NCI-H526 treated with DMSO at 0.1 percent for 48 hours (cell line): ENCODE data around the gene KDM1B.

Source experiments
- DNase-seq: peaks from one replicate; lab custom pipeline; 2025; lab: John Stamatoyannopoulos, UW

The KDM1B gene, protein sequence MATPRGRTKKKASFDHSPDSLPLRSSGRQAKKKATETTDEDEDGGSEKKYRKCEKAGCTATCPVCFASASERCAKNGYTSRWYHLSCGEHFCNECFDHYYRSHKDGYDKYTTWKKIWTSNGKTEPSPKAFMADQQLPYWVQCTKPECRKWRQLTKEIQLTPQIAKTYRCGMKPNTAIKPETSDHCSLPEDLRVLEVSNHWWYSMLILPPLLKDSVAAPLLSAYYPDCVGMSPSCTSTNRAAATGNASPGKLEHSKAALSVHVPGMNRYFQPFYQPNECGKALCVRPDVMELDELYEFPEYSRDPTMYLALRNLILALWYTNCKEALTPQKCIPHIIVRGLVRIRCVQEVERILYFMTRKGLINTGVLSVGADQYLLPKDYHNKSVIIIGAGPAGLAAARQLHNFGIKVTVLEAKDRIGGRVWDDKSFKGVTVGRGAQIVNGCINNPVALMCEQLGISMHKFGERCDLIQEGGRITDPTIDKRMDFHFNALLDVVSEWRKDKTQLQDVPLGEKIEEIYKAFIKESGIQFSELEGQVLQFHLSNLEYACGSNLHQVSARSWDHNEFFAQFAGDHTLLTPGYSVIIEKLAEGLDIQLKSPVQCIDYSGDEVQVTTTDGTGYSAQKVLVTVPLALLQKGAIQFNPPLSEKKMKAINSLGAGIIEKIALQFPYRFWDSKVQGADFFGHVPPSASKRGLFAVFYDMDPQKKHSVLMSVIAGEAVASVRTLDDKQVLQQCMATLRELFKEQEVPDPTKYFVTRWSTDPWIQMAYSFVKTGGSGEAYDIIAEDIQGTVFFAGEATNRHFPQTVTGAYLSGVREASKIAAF

DNA sequence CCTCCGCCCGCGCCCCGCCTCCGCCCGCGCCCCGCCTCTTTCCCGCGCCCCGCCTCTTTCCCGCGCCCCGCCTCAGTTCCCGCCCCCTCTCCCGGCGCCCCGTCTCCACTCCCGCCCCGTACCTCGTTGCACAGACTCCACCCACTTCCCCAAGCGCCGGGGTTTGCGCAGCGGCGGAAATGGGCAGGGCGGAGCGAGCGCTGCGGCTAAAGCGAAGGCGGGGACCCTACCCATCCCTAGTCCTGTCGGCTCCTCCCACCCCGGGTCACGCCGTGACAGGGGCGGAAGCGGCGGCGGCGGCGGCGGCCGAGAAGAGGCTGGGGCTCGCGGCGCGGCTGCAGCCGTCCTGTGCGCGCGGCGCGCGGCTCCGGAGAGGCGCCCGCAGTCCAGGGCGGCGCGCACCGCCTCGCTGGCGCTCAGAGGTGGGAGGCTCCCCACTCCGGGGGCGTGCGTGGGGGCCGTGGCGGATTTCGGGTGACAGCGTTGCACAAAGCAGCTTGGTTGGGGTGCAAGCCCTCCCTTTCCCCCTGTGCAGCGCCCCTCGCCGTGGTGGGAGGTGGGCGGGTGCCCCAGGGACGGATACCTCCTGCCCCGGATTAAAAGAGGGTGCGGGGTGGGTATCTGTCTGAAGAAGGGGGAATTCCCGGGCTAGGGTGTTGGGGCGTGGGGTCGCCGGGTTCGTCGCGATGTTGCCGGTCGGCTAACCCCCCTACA, at the start of gene KDM1B:
Gene KDM1B (plus strand): TSS at position 273 of the 714 bp plus-strand sequence. CDS start 4,474 bp downstream, outside the sequence.
- peak; percentile 96 for DNase-seq

DNA sequence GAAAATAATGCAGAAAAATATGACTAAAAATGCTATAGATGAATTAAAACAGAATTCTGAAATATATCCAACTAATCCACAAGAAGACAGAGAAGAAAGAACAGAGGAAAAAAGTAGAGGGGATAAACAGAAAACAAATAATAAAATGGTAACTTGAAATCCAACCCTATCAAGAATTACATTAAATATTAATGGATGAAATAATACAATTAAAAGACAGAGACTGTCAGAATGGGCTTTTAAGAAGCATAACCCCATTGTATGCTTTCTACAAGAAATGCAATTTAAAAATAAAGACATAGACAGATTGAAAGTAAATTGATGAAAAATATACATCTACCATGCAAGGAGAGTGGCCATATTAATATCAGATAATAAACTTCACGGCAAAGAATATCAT, 48.2 kb upstream of the KDM1B start:
- no peak for DNase-seq

DNA sequence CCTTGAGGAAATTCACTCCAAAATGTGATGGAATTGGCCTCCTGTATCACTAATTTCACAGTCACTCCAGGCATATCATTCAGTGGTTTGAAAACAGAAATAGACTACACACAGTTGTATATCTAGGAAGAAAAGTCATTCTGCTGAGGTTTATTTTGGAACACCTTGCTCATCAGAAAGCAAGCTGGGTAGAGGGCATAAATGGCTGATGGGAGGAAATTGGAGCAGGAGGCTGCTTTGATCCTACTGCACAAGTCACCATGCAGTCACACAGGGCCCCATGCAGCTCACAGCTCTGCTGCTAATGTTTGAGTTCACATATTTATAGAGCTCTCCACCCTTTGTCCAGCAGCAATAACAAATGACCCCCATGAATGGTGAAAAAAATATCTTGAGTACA, 45.1 kb upstream of the KDM1B start:
- DNase-seq = no peak

DNA sequence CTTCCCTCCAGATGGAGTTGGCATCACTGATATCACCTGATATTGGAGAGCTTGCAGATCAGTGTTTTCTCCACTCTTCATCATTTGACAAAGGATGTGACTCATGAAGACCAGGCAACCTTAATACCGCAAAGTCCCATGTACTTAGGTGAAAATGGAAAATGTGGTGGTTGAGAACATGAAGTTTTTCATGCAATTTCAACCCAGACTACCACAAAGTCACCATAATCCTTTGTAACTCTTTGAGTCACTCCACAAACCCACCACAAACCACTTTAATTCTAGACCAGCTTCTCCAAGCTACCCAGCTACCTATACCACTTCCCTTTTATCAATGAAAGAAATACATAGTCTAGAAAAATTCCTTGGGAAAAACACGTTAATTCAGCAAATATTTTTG, 39.9 kb upstream of the KDM1B start:
- DNase-seq = no peak

DNA sequence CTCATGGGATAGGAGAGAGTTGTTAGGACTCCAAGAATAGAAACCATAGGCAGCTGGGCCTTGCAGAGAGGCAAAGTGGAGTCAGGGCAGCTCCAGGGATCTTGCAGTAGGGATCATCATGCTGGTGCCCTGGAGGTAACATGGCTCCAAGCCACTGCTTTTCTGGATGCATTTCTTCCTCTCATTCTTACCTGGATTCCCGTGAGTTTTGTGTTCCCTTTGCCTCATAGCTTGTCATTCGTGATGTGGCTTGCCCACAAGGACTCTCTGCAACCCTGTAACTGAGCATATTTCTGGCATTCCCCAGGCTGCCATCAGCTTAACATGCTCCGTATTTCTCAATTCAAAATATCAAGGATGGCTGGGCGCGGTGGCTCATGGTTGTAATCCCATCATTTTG, 38.1 kb upstream of the KDM1B start:
- no peak for DNase-seq

DNA sequence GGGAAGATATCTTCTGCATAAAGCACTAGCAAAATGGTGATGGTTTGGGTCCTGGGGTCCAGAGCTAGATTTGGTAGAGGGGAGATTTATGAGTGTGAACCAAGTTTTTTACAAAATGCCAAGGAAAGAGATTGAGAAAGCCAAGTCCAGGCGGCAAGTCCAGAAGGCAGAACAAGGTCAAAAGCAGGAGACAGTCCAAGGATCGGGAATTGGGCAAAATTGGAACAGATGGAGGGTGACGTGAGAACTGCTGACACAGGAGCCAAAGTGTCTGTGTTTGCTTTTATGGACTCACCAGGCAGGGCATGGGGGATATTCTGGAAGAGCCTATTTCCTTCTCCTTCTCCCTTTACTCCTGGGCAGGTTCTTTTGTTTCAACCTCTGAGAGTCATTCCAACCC, 36.9 kb upstream of the KDM1B start:
- DNase-seq = no peak

DNA sequence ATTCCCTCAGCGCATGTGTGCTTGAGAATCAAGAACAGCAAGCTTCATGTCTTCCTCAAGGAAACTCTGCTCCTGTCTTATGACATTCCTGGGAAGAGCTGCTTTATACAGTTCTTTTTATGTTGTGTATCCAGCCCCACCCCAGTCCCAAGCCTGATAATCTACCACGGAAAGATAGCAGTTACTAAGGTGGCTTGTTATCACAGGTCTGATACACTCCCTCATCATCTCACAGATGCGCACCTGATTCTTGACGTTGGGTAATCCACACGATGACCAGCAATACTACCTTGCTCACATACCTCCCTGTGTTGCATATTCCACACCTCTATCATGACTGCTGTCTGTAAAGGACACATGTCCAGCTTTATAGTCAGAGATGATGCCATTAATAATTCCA, 36.0 kb upstream of the KDM1B start:
- DNase-seq = no peak

DNA sequence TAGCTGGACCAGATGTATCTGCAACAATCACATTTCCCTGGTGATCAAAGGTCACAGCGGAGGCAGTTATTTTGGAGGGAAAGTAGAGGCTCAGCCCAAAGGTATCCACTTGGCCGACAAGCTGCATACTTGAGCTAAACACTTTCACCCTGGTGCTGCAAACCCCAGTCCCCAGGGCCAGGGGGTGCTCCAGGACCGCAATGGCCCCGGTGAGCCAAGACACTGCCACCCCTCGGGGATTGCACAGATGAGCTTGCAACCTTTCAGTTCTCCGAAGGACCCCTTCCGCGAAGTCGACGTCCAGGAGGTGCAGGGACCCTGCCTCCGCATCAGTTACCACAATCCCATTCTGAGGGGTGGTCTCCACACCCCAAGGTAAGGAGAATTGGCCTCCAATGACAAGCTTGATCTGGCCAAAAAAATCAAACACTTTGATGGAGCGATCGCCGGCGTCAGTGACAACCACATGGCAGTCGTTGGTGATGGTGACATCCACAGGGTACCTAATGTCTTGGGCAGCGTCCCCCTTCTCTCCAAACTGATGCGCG, 33.6 kb upstream of the KDM1B start:
- DNase-seq = no peak

DNA sequence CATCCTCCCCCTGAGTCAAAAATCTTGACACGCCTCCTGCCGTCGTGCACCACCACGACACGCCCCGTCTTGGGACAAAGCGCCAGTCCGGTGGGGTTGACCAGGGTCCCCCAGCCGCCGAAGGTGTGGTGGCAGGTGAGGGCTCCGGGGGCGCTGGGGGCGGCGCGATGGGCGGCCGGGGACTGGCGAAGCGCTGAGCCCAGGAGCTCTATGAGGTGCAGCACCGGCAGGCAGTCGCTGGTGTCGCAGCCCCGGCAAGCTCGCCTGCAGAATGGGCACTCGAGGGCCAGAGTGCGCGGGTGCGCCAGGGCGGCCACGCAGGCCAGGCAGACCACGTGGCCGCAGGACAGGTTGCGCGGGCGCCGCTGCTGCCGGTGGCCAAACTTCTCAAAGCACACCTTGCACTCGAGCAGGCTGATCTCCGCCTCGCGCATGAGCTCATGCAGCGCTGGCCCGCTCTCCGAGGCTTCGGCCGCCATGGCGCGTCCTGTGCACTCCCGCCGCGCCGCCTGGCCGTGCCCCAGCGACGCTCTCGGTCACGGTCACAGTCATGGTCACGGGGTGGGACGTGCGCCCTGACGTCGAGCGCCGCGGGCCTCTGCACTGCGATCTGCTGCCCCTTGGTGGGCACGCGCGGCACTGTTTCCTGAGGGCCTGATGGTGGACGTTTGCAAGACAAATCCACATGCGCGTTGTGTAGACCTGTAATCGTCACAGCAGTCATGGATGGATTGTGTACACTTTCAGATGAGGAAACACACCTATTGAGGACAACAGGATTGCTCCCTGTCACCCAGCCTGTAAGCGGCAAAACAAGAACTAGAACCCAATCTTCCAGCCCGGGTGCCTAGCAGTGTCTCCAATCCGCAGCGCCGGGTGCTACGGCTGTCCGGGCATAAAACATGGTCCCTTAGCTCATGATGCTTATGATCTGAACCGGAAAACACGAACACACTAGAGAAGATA, 32.8 kb upstream of the KDM1B start, which contains the start of gene NHLRC1:
Gene NHLRC1 (minus strand): TSS at position 550 of the 966 bp plus-strand sequence. CDS start 71 bp downstream, at position 479.
- DNase-seq = peak; percentile 77

DNA sequence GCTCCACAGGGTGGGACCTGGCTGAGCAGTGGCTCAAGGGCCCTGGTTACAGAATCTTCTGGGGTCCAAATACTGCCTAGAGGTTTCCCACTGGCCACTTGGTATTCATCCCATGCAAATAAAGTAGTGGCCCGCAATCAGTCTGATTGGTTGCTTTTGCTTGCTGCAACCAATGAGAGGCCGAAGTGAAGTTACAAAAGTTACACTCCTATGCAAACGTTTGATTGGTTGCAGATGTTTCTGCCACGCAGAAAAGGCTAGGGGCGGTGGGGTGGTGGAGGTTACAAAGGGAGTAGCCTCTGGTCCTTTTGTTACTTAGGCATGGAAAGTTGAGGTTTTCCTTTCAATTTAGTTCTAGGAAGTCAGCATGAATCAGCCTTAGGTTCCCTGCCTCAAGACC, 29.1 kb upstream of the KDM1B start:
- no peak for DNase-seq

DNA sequence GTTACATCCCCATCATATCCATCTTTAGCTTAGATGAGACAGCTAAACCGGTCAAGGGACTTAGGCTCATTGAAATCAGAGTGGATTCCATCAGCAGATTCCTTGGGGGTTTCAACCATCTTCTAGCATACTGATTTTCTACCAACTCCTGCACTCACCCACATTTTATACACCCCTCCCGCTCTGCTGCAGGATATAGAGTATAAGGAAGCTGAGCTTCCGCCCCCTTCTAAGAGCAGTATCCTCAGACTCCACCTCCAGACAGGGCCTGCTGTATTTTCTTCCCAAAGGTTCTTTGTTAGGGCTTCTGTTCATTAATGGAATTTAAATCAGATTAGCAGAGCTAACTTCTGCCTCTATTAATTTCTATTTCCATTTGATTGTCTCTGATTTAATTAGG, 22.9 kb upstream of the KDM1B start:
- no peak for DNase-seq

DNA sequence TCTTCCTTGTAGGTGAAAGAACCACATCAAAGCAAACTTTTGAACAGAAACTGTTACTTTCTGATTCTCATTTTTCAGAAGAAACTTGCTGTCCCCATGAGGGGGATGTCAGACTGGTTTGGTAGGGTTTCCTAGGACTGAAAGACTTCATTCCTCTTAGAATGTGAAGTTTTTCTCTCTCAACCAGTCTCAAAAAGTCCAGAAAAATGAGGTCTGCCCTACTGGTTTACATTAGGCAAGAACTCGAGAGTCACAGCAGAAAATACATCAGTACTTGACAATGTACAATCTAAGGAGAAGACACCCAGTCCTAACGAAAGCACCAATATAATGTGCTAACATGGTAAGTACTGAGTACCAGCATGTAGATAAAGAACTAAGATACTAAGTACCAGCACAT, 20.1 kb upstream of the KDM1B start:
- DNase-seq = no peak

DNA sequence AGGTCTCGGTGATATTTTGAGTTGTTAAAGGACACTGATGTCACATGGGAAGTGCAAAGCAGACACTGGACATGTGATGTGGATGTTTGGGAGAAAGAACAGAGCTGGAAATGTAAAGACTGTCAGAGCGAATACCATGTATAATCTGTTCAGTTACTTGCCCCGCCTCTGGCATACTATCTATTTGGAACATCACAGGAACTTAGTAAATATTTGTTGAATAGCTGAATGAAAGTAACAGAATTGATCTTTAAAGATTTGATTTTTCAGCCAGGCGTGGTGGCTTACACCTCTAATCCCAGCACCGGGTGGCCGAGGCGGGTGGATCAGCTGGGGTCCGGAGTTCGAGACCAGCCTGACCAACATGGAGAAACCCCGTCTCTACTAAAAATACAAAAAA, 19.0 kb upstream of the KDM1B start:
- no peak for DNase-seq

DNA sequence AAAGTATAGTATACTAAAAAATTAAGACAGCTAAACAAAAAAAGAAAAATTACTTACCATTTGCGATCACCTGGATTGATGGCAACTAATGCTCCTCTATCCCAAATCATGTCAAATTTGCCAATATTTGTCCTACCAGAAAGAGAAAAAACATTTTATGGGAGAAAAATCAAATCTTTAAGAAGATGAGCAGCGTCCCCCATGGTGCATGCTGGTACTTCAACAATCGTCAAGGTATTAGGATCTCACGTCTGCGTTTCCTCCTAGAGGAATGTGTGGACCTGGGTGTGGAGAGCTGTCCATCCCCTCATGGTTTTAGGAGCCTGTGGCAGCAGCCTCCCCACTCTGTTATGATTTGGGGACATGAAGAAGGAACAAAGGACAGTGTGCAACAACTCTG, 16.3 kb upstream of the KDM1B start:
- DNase-seq = no peak

DNA sequence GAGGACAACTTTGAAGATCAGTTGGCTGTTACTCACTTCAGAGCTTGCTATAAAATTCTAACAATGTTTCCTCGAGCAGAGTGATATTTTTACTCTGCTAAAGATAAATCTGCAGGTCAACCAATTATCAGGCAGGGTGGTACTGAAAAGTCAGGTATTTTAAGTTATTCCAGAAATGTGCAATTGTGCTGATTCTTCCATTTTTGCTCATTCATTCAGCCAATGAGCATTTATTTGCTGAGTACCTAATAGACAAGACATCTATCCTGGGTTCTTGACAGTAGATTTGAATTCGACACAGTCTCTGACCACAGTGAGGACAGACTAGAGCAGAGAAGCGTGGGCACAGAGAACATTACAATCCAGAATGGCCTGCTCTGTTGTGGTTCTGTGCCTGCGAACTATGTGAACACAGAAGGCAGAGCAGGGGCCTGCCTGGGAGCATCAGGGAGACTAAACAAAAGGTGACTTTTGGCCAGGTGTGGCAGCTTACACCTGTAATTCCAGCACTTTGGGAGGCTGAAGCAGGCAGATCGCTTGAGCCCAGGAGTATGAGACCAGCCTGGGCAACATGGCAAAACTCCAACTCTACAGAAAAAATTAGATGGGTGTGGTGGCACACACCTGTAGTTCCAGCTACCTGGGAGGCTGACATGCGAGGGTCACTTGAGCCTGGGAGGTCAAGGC, 15.1 kb upstream of the KDM1B start:
- no peak for DNase-seq

DNA sequence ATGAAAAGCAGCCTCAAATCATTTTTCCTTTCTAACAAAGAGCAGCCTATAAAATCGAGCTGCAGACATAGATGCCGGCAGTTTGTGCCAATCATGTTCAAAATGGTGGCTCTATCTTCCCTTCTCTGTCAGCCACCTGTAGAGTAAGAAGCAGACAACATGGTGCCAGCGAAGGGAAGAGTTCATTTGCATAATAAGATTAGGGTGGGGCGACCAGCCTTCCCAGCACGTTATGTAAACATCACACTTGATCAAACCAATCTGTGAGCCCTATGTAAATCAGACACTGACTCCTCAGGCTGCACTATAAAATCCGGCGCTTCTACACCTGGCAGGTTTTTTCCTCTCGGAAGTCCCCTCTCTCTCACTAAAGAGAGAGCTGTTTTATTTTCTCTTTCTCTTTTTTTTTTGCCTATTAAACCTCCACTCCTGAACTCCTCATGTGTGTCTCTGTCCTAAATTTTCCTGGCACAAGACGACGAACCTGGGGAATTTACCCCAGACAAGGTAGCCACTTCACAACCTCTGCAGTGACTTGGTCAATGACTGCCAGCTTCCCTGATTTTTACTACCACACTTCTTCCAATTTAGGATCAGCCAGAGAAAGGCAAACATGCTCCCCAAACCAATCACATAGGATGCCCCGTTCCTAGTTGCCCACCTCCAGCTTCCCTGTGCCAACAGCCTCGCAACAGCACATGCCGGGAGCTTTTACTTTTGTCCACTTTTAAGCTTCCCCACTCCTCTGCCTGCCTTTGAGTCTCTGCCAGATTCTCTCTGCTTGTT, 13.2 kb upstream of the KDM1B start:
- peak; percentile 91 for DNase-seq

DNA sequence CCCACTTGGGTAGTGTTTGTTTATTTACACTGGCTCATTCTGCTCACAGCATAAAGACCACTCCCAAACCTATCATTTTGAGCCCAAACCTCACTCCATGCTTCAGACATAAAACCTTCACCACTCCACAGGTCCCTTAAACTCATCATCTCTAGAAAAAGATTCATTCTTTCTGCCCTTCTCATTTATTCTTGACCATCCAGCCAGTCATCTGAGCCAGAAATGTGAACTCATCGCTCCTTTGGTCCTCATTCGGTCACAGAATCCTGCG, 12.7 kb upstream of the KDM1B start:
- no peak for DNase-seq

DNA sequence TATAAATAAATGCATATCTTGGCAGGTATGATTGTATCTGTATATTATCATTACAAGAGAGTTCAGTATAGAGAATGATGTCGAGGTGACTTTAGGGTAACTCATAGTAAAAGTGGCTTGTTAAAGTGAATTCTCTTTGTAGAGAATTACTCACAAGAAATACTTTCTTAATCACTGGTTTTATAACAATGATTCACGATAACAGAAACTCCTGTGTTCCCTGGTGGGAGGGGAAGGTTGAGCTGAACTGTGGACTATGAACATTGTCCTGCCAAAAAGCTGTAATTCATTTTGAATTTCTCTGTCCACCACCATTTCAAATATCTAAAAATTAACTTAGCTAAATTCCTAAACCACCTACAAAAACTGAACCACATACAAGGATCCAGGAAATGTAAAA, 8.1 kb upstream of the KDM1B start:
- DNase-seq = no peak

DNA sequence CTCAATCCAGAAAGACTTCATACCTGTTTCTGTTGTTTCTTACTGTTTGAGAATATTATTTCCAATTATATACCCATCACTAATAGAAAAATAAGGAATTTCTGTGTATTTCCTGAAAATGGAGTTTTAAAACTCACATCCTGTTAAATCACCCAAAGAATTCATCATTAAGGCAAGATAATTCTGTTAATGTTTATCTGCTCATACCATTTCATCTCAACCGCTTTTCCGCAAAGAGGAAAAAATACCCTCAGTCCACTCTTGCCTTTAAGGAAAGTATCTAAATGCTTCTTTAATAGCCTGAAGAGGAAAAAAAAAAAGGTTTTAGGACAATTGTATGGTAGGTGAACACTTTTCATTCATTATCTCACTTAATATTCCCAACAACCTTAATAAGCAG, 7.6 kb upstream of the KDM1B start:
- no peak for DNase-seq
